Loucy (cell line): ENCODE data around the gene PHOX2B.

Source experiments
- H2AFZ ChIP-seq: fragments of 200-600 bp; sonication (generic); 2 replicates; pipeline ENCODE4 v1.6.0; 2016; ENCODE audit warnings: antibody characterized with exemption, mild to moderate bottlenecking, low read length, moderate library complexity
- H3F3A ChIP-seq: fragments of 200-600 bp; 2 replicates; pipeline ENCODE4 v1.6.0; 2016; ENCODE audit warnings: antibody characterized with exemption, low read depth, mild to moderate bottlenecking
- H3K27me3 ChIP-seq: fragments of 200-600 bp; sonication (generic); 2 replicates; pipeline ENCODE4 v1.6.1; 2014; ENCODE audit warnings: low read length, mild to moderate bottlenecking; ENCODE audit not compliant: insufficient read depth, poor library complexity, severe bottlenecking
- H3K36me3 ChIP-seq: fragments of 200-600 bp; sonication (generic); 2 replicates; pipeline ENCODE4 v1.6.1; 2016; ENCODE audit warnings: low read length; ENCODE audit not compliant: insufficient read depth
- H3K4me1 ChIP-seq: fragments of 200-600 bp; sonication (generic); 2 replicates; pipeline ENCODE4 v1.5.1; 2014; ENCODE audit warnings: low read length, mild to moderate bottlenecking; ENCODE audit not compliant: insufficient read depth, poor library complexity, severe bottlenecking
- H3K4me2 ChIP-seq: fragments of 200-600 bp; sonication (generic); 2 replicates; pipeline ENCODE4 v1.6.0; 2014; ENCODE audit warnings: antibody characterized with exemption, low read length, low read depth, mild to moderate bottlenecking; ENCODE audit not compliant: poor library complexity, severe bottlenecking
- H3K4me3 ChIP-seq: fragments of 200-600 bp; sonication (generic); 2 replicates; pipeline ENCODE4 v1.5.1; 2014; ENCODE audit warnings: low read length, mild to moderate bottlenecking, mixed read lengths; ENCODE audit not compliant: poor library complexity, severe bottlenecking
- H3K79me2 ChIP-seq: fragments of 200-600 bp; sonication (generic); 2 replicates; pipeline ENCODE4 v1.6.1; 2014; ENCODE audit warnings: low read length; ENCODE audit not compliant: insufficient read depth
- H3K9ac ChIP-seq: fragments of 200-600 bp; sonication (generic); 2 replicates; pipeline ENCODE4 v1.6.0; 2014; ENCODE audit warnings: mild to moderate bottlenecking, low read depth, low read length, moderate library complexity; ENCODE audit not compliant: poor library complexity, severe bottlenecking
- H3K9me2 ChIP-seq: fragments of 200-600 bp; sonication (generic); replicated peaks from 2 replicates; pipeline ENCODE4 v1.6.1; 2016; ENCODE audit warnings: low read depth, low read length, mixed read lengths
- H3K9me3 ChIP-seq: fragments of 200-600 bp; sonication (generic); 2 replicates; pipeline ENCODE4 v1.6.1; 2014; ENCODE audit warnings: mild to moderate bottlenecking, antibody characterized with exemption, low read length, low read depth; ENCODE audit not compliant: insufficient read depth
- H4K20me1 ChIP-seq: fragments of 200-600 bp; sonication (generic); 2 replicates; pipeline ENCODE4 v1.6.0; 2014; ENCODE audit warnings: antibody characterized with exemption, low read length, mild to moderate bottlenecking; ENCODE audit not compliant: insufficient read depth, poor library complexity, severe bottlenecking
- CTCF ChIP-seq: fragments of 200-600 bp; sonication (generic); conservative IDR thresholded peaks from 2 replicates; pipeline ENCODE4 v1.5.1; 2014; ENCODE audit warnings: mild to moderate bottlenecking, antibody characterized with exemption, low read length
- EZH2phosphoT487 ChIP-seq: fragments of 200-600 bp; IDR thresholded peaks from 2 replicates; pipeline ENCODE4 v1.6.1; 2018; ENCODE audit warnings: antibody characterized with exemption, mild to moderate bottlenecking, moderate library complexity, borderline replicate concordance

The PHOX2B gene

GRCh38 chr4:41709844-41710481 is 38.6 kb downstream of the PHOX2B start:
- no peak for TF ChIP-seq EZH2phosphoT487
- no peak for TF ChIP-seq CTCF
- no peaks in the 10 kb centered on the region for H3K9me2 ChIP-seq
- no peaks in the 10 kb centered on the region for H3K79me2 ChIP-seq
- H3K36me3 ChIP-seq = no peaks in the 10 kb centered on the region
- H2AFZ ChIP-seq = no peak overlapping the region
- H3K9ac ChIP-seq = no peak overlapping the region
- no peaks in the 10 kb centered on the region for H3K4me1 ChIP-seq
- H3K4me3 ChIP-seq = no peak overlapping the region
- no peaks in the 10 kb centered on the region for H3F3A ChIP-seq
- no peaks in the 10 kb centered on the region for H3K9me3 ChIP-seq
- H3K27me3 ChIP-seq = no peaks in the 10 kb centered on the region
- no peaks in the 10 kb centered on the region for H4K20me1 ChIP-seq
- no peak overlapping the region for H3K4me2 ChIP-seq

- H3K4me1 ChIP-seq = no peaks in the 10 kb centered on the region
- no peak for TF ChIP-seq EZH2phosphoT487
- no peak for TF ChIP-seq CTCF
- H3K4me2 ChIP-seq = no peak overlapping the region
- no peaks in the 10 kb centered on the region for H3F3A ChIP-seq
- H2AFZ ChIP-seq = no peak overlapping the region
- H3K4me3 ChIP-seq = no peak overlapping the region
- no peaks in the 10 kb centered on the region for H3K36me3 ChIP-seq
- H3K9me3 ChIP-seq = no peaks in the 10 kb centered on the region
- no peaks in the 10 kb centered on the region for H3K27me3 ChIP-seq
- no peaks in the 10 kb centered on the region for H3K79me2 ChIP-seq
- H3K9ac ChIP-seq = no peak overlapping the region
- H4K20me1 ChIP-seq = no peaks in the 10 kb centered on the region
- H3K9me2 ChIP-seq = no peaks in the 10 kb centered on the region
Observed at GRCh38 chr4:41703785-41704184, 44.7 kb downstream of the PHOX2B start.

GRCh38 chr4:41702770-41703169 is 45.8 kb downstream of the PHOX2B start:
- no peaks in the 10 kb centered on the region for H4K20me1 ChIP-seq
- no peak overlapping the region for H2AFZ ChIP-seq
- no peaks in the 10 kb centered on the region for H3K4me1 ChIP-seq
- H3K9ac ChIP-seq = no peak overlapping the region
- no peak overlapping the region for H3K4me2 ChIP-seq
- H3F3A ChIP-seq = no peaks in the 10 kb centered on the region
- no peaks in the 10 kb centered on the region for H3K36me3 ChIP-seq
- H3K27me3 ChIP-seq = no peaks in the 10 kb centered on the region
- H3K4me3 ChIP-seq = no peak overlapping the region
- TF ChIP-seq CTCF (no peak), EZH2phosphoT487 (no peak)
- H3K9me3 ChIP-seq = no peaks in the 10 kb centered on the region
- no peaks in the 10 kb centered on the region for H3K79me2 ChIP-seq
- H3K9me2 ChIP-seq = no peaks in the 10 kb centered on the region
